Ishikawa (cell line): Measurements from ENCODE around the gene CWF19L1.

ENCODE experiments used
- CEBPB ChIP-seq: IDR thresholded peaks from 2 replicates; pipeline ENCODE4 v1.6.1; 2012
- CREB1 ChIP-seq: IDR thresholded peaks from 2 replicates; pipeline ENCODE4 v1.6.1; 2012; ENCODE audit warnings: low read depth
- EP300 ChIP-seq: IDR thresholded peaks from 2 replicates; pipeline ENCODE4 v1.6.1; 2012; ENCODE audit warnings: borderline replicate concordance
- MAX ChIP-seq: IDR thresholded peaks from 2 replicates; pipeline ENCODE4 v1.6.1; 2012
- REST ChIP-seq: IDR thresholded peaks from 2 replicates; pipeline ENCODE4 v1.6.1; 2012; ENCODE audit warnings: low read depth, mild to moderate bottlenecking
- YY1 ChIP-seq: IDR thresholded peaks from 2 replicates; pipeline ENCODE4 v1.6.1; 2012; ENCODE audit warnings: low read depth

- TF ChIP-seq CREB1 (no peak), YY1 (no peak), EP300 (no peak), CEBPB (no peak), MAX (no peak), REST (no peak)
Measured at GRCh38 chr10:100216006-100216405, 51.4 kb downstream of the CWF19L1 start.
